Measurements from ENCODE around the gene KCND3.
"Not testable (repeated sequence)": the region's sequence is repeated elsewhere in the genome, so short reads cannot be mapped to it uniquely, and the experiment has no call there.

KCND3 gene

GRCh38 chr1:111801071-111801850 lies 188.2 kb downstream of the KCND3 start:
- no peak for DNase-seq

GRCh38 chr1:111799722-111800121 lies 189.7 kb downstream of the KCND3 start:
- not testable (repeated sequence) for DNase-seq

- no peak for DNase-seq
Measured at GRCh38 chr1:111798580-111798979, 190.9 kb downstream of the KCND3 start.

GRCh38 chr1:111795401-111795800 lies 194.1 kb downstream of the KCND3 start:
- no peak for DNase-seq

GRCh38 chr1:111793923-111794322 lies 195.5 kb downstream of the KCND3 start:
- no peak for DNase-seq

- DNase-seq, result no peak
Measured at GRCh38 chr1:111792249-111792648, 197.2 kb downstream of the KCND3 start.

GRCh38 chr1:111791776-111792175 lies 197.7 kb downstream of the KCND3 start:
- no peak for DNase-seq

GRCh38 chr1:111789666-111790316 lies 199.7 kb downstream of the KCND3 start:
- no peak for DNase-seq

GRCh38 chr1:111789142-111789541 lies 200.3 kb downstream of the KCND3 start:
- DNase-seq, result no peak

- DNase-seq, result no peak
Measured at GRCh38 chr1:111786669-111787207, 202.7 kb downstream of the KCND3 start.

GRCh38 chr1:111784273-111784901 lies 205.1 kb downstream of the KCND3 start:
- DNase-seq, result no peak

GRCh38 chr1:111779546-111779945 lies 209.9 kb downstream of the KCND3 start:
- no peak for DNase-seq

- no peak for DNase-seq
Measured at GRCh38 chr1:111778541-111779051, 210.9 kb downstream of the KCND3 start.

- no peak for DNase-seq
Measured at GRCh38 chr1:111778066-111778465, 211.4 kb downstream of the KCND3 start.

- DNase-seq, result no peak
Measured at GRCh38 chr1:111777301-111777700, 212.2 kb downstream of the KCND3 start.

- DNase-seq, result no peak
Measured at GRCh38 chr1:111776861-111777260, 212.6 kb downstream of the KCND3 start.

- DNase-seq, result no peak
Measured at GRCh38 chr1:111776391-111776790, 213.1 kb downstream of the KCND3 start.

GRCh38 chr1:111775966-111776365 lies 213.5 kb downstream of the KCND3 start:
- DNase-seq, result no peak

- DNase-seq, result no peak
Measured at GRCh38 chr1:111770916-111771315, 218.6 kb downstream of the KCND3 start.

GRCh38 chr1:111769517-111770146 lies 219.8 kb downstream of the KCND3 start:
- no peak for DNase-seq

- DNase-seq, result no peak
Measured at GRCh38 chr1:111768625-111769024, 220.8 kb downstream of the KCND3 start.

GRCh38 chr1:111768023-111768422 lies 221.4 kb downstream of the KCND3 start:
- no peak for DNase-seq

GRCh38 chr1:111762332-111762731 lies 227.1 kb downstream of the KCND3 start:
- DNase-seq, result no peak
